Colonic mucosa (tissue), 4 donors: ENCODE results near the gene METTL4. TPM values are rescaled to one million over a fixed set of nuclear protein-coding genes. Genes with fewer than 3 reads are reported as not detected.

ENCODE experiments used
- DNase-seq: peaks from one replicate; pipeline ENCODE4 v3.0.0-alpha.2; 2020
- H3K27ac ChIP-seq: fragments of 200-600 bp; one replicate; pipeline ENCODE4 v1.8.0; 2021
- H3K27me3 ChIP-seq: fragments of 200-600 bp; one replicate; pipeline ENCODE4 v1.8.0; 2021
- H3K36me3 ChIP-seq: fragments of 200-600 bp; one replicate; pipeline ENCODE4 v1.8.0; 2021
- H3K4me1 ChIP-seq: fragments of 200-600 bp; one replicate; pipeline ENCODE4 v1.8.0; 2021; ENCODE audit warnings: mild to moderate bottlenecking
- H3K4me3 ChIP-seq: fragments of 200-600 bp; one replicate; pipeline ENCODE4 v1.8.0; 2021
- H3K9ac ChIP-seq, 2 donors: one replicate each; pipeline ENCODE4 v1.7.0; 2013; ENCODE audit warnings: control low read depth in 2 of 2, low read depth in 2 of 2, low read length in 2 of 2
- H3K9me3 ChIP-seq: fragments of 200-600 bp; one replicate; pipeline ENCODE4 v1.8.0; 2021
- intact Hi-C: fragments of 100-400 bp; cut with DNase I; formaldehyde crosslinking; loops from one replicate; pipeline ENCODE4 v1.14.1; 2022
- total RNA-seq, 2 donors: library from RNA; stranded (reverse); fragmentation: NEBNext Ultra II Directional in 1 of 2; extraction: Animal tissue kit (Norgen Biotek cat#: 25700) in 1 of 2; gene quantifications; one replicate each; pipeline ENCODE4 v1.2.1, GENCODE V29; 2021
- TF ChIP-seq, protein P1 (sequence below): fragments of 200-600 bp; IDR thresholded peaks from one replicate; pipeline ENCODE4 v1.8.0; 2022; ENCODE audit warnings: antibody characterized with exemption, mild to moderate bottlenecking
- donor health status: healthy.
- donor health status: DM: no; HTN: no; CAD: no.
- donor health status: DM: no; HTN: no; CAD: no.

Gene METTL4
- total RNA-seq, 2 donors from 2014 or later: 7.2 to 8.2 TPM

- Histone ChIP-seq H3K9me3 (no peaks in the 10 kb centered on the region), H3K4me3 (no peak overlapping the region), H3K9ac (no peak overlapping the region), H3K27me3 (no peaks in the 10 kb centered on the region), H3K4me1 (no peaks in the 10 kb centered on the region), H3K36me3 (no peaks in the 10 kb centered on the region), H3K27ac (no peak overlapping the region)
- DNase-seq: no peak
- TF ChIP-seq, protein P1, sequence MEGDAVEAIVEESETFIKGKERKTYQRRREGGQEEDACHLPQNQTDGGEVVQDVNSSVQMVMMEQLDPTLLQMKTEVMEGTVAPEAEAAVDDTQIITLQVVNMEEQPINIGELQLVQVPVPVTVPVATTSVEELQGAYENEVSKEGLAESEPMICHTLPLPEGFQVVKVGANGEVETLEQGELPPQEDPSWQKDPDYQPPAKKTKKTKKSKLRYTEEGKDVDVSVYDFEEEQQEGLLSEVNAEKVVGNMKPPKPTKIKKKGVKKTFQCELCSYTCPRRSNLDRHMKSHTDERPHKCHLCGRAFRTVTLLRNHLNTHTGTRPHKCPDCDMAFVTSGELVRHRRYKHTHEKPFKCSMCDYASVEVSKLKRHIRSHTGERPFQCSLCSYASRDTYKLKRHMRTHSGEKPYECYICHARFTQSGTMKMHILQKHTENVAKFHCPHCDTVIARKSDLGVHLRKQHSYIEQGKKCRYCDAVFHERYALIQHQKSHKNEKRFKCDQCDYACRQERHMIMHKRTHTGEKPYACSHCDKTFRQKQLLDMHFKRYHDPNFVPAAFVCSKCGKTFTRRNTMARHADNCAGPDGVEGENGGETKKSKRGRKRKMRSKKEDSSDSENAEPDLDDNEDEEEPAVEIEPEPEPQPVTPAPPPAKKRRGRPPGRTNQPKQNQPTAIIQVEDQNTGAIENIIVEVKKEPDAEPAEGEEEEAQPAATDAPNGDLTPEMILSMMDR: no peak
- intact Hi-C loops: no loop called here
Observed at GRCh38 chr18:2512059-2512458, 59.2 kb downstream of the METTL4 start.

GRCh38 chr18:2511451-2511850 lies 59.9 kb downstream of the METTL4 start:
- no peaks in the 10 kb centered on the region for H3K4me1 ChIP-seq

DNA sequence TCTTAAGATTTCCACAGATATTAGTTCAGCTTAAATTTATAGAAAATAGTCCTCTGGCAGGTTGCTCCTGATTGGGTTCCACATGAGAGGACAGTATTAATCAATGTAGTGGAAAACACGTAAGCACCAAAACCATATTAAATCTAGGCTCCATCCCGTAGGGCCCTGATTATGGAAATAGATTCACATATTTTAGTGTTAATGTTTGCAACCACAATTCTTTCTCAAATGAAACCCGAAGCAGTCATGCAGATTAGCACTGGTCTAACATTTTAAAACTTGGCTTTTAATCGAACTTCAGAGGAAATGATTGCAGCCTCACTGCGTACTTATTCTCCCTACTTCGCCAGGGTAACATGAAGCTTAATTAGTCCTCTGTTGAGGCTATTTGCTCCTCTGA lies 60.9 kb downstream of the METTL4 start:
- no peaks in the 10 kb centered on the region for H3K9me3 ChIP-seq
- DNase-seq: no peak
- H3K36me3 ChIP-seq: no peaks in the 10 kb centered on the region
- no peaks in the 10 kb centered on the region for H3K4me1 ChIP-seq
- H3K27ac ChIP-seq: no peak overlapping the region
- no peak overlapping the region for H3K4me3 ChIP-seq
- TF ChIP-seq, protein P1: no peak
- no peak overlapping the region for H3K9ac ChIP-seq
- H3K27me3 ChIP-seq: no peaks in the 10 kb centered on the region
- intact Hi-C loops: no loop called here

More at GRCh38 chr18:2511451-2511850, 59.9 kb downstream of the METTL4 start:
- no peak for DNase-seq
- intact Hi-C loops: no loop called here
- TF ChIP-seq, protein P1: no peak
- no peaks in the 10 kb centered on the region for H3K36me3 ChIP-seq
- no peak overlapping the region for H3K4me3 ChIP-seq
- H3K27ac ChIP-seq: no peak overlapping the region
- H3K9me3 ChIP-seq: no peaks in the 10 kb centered on the region
- H3K27me3 ChIP-seq: no peaks in the 10 kb centered on the region
- H3K9ac ChIP-seq: no peak overlapping the region

DNA sequence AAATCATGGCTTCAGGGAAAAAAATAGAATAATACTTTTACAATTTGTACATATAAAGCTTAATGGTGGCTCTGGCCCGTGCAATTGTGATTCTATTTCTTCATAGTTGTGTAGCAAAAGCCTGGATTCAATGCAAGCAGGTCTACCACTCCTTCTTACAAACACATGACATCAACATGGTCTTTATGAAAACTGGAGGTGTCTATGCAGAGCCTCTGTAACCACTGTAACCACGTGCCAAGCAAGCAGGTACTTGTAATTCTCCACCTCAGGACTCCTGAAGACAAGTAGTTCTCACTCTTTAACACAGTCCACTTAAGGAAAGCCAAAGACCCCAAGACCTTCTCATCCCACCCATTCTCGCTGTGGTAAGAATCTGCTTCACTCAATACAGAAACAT lies 62.6 kb downstream of the METTL4 start:
- intact Hi-C loops: no loop called here
- TF ChIP-seq, protein P1: no peak
- Histone ChIP-seq H3K9me3 (no peaks in the 10 kb centered on the region), H3K27me3 (no peaks in the 10 kb centered on the region), H3K4me1 (no peaks in the 10 kb centered on the region), H3K9ac (no peak overlapping the region), H3K4me3 (no peak overlapping the region), H3K36me3 (no peaks in the 10 kb centered on the region), H3K27ac (no peak overlapping the region)
- no peak for DNase-seq

DNA sequence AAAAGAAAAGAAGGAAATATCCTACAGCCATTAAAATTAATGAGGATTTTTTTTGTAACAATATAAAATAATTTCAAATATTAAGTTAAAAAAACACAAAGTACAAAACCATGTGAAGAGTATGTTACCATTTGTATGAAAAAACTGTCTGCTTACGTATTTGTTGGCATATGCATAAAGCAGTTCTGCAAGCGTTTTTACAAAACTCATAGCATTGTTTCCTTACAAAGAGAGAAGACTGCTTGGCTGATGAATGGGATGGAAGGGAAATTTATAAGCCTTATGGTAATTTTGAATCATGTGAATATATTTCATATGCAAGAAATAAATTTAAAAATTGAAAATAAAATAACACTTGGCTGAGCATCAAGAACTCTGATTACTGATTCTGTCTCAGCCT lies 63.1 kb downstream of the METTL4 start:
- Histone ChIP-seq H3K4me3 (no peak overlapping the region), H3K36me3 (no peaks in the 10 kb centered on the region), H3K27ac (no peak overlapping the region), H3K9me3 (no peaks in the 10 kb centered on the region), H3K27me3 (no peaks in the 10 kb centered on the region), H3K4me1 (no peaks in the 10 kb centered on the region), H3K9ac (no peak overlapping the region)
- intact Hi-C loops: no loop called here
- no peak for DNase-seq
- TF ChIP-seq, protein P1: no peak

DNA sequence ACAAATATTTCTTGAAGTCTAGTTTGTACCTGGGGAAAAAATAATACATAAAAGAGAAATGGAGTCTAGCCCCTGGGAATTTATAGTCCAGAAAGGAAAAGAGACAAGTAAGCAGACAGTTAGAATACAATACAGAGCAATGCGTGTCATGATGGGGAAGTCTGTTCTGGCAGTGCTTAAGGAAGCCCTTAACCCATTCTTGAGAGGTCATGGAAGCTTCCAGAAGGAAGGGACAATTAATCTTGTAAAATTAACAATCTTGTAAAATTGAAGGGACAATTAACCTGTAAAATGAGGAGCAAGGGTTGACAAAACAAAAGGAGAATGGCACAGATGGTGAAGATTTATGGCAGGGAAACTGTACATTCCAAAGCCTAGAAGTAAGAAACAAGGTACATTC lies 66.7 kb downstream of the METTL4 start:
- no peaks in the 10 kb centered on the region for H3K36me3 ChIP-seq
- no peaks in the 10 kb centered on the region for H3K27me3 ChIP-seq
- H3K27ac ChIP-seq: no peak overlapping the region
- TF ChIP-seq, protein P1: no peak
- H3K4me3 ChIP-seq: no peak overlapping the region
- no peak for DNase-seq
- H3K4me1 ChIP-seq: no peaks in the 10 kb centered on the region
- no peaks in the 10 kb centered on the region for H3K9me3 ChIP-seq
- no peak overlapping the region for H3K9ac ChIP-seq
- intact Hi-C loops: no loop called here
